Aorta (tissue), 5 donors: ENCODE measurements around the gene GALNT10. TPM values are rescaled to one million over a fixed set of nuclear protein-coding genes. Genes with fewer than 3 reads are reported as not detected.

Experiments
- ATAC-seq: fragments of 200-7000 bp; cut with Tn5 transposase; one replicate; pipeline ENCODE4 v1.9.1; 2022; ENCODE audit warnings: moderate library complexity; ENCODE audit not compliant: low FRiP score
- DNase-seq, 2 donors: peaks; one replicate each; pipeline ENCODE4 v3.0.0-alpha.2; 2020
- H3K27ac ChIP-seq, 2 donors: one replicate each; pipeline ENCODE4 v1.5.1; 2013; ENCODE audit warnings: low read length in 2 of 2, mild to moderate bottlenecking in 2 of 2, moderate library complexity in 2 of 2, control low read depth in 1 of 2, inconsistent platforms in 1 of 2, low read depth in 1 of 2
- H3K27me3 ChIP-seq, 2 donors: one replicate each; pipeline ENCODE4 v1.6.1; 2013; ENCODE audit warnings: control low read depth in 1 of 2, low read length in 1 of 2, mild to moderate bottlenecking in 1 of 2, moderate library complexity in 1 of 2; ENCODE audit not compliant: insufficient read depth in 2 of 2, control insufficient read depth in 1 of 2
- H3K36me3 ChIP-seq, 2 donors: one replicate each; pipeline ENCODE4 v1.6.1; 2013; ENCODE audit warnings: control low read depth in 1 of 2, low read length in 1 of 2, mild to moderate bottlenecking in 1 of 2; ENCODE audit not compliant: insufficient read depth in 2 of 2, control insufficient read depth in 1 of 2
- H3K4me1 ChIP-seq, 2 donors: one replicate each; pipeline ENCODE4 v1.6.1; 2013; ENCODE audit warnings: low read length in 2 of 2, control low read depth in 1 of 2, mild to moderate bottlenecking in 1 of 2, moderate library complexity in 1 of 2; ENCODE audit not compliant: insufficient read depth in 2 of 2, control insufficient read depth in 1 of 2
- H3K4me3 ChIP-seq, 2 donors: one replicate each; pipeline ENCODE4 v1.5.1; 2013; ENCODE audit warnings: low read length in 2 of 2, control low read depth in 1 of 2, mild to moderate bottlenecking in 1 of 2
- H3K9me3 ChIP-seq: one replicate; pipeline ENCODE4 v1.6.1; 2013; ENCODE audit warnings: mild to moderate bottlenecking, low read length; ENCODE audit not compliant: control insufficient read depth
- WGBS, 2 donors: extraction: QIAGEN DNeasy Blood & Tissue Kit; methylation state at CpG; one replicate each; pipeline ENCODE4 v1.1.7; 2013; 5-methylcytosine and 5-hydroxymethylcytosine counted together
- intact Hi-C, 2 donors: fragments of 100-400 bp; cut with DNase I; formaldehyde crosslinking; loops; one replicate each; pipeline versions ENCODE4 v1.14.2 to v1.15.0; 2022
- microRNA-seq, 2 donors: library from miRNA; unstranded; fragments of <30 nt; microRNA quantifications; one replicate each; pipeline ENCODE4 v1.2.0, GENCODE V29; 2020
- polyA plus RNA-seq, 2 donors: library from polyadenylated mRNA; stranded (reverse); fragments of 200-250 nt; gene quantifications; one replicate each; pipeline ENCODE4 v1.2.3, GENCODE V29; 2013
- total RNA-seq, 2 donors: library from RNA; stranded (reverse); fragmentation: NEBNext Ultra II Directional; extraction: Animal tissue kit (Norgen Biotek cat#: 25700); gene quantifications; one replicate each; pipeline ENCODE4 v1.2.1, GENCODE V29; 2021
- donor health status: healthy with polysubstance abuse.
- donor health status: Bipolar disorder and iron deficiency.
- donor health status: DM: no; HTN: no; CAD: no.
- donor health status: DM: no; HTN: no; CAD: no.
- donor health status: DM: yes; HTN: yes; CAD: no.

The GALNT10 gene
- total and polyA plus RNA-seq, 4 donors, result 9.1 to 44.2 (median 26.7) TPM

DNA sequence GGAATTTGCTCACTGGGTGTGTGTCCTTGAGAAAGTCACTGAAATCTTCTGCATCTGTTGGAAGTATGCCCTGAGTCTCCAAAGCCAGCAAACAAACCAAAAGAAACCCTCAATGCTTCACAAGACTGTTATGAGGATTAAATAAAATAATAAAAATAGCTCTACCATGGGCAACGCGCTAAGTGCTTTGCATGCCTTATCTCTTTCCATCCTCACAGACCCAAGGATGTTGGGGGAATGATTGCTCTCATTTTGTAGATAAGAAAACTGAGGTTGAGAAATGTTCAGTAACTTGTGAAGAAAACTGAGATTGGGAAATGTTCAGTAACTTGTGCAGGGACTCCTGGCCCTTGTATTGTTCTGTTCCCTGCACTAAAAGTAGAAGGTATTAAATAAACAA is 279.6 kb downstream of the GALNT10 start:
- intact Hi-C loops, result no loop called here
- DNase-seq, result no peak
- Histone ChIP-seq H3K4me1 (no peaks in the 10 kb centered on the region), H3K4me3 (no peak overlapping the region), H3K27ac (no peak overlapping the region), H3K36me3 (no peaks in the 10 kb centered on the region), H3K9me3 (no peaks in the 10 kb centered on the region), H3K27me3 (no peaks in the 10 kb centered on the region)
- 60 to 67% methylated on average over 2 of the region's 2 CpGs for WGBS, 2 donors
- no peak for ATAC-seq

Small RNA genes lying within 50 kb of the gene (microRNA-seq; reads per million reads assigned to microRNA genes)
- gene MIR1294, result 6.0 reads per million in 2 donors

Other genes starting within 250 kb of the GALNT10 start
- 10 to 100 TPM; 35.0 to 47.7 TPM for gene FAM114A2, start 151.8 kb upstream of the GALNT10 start, total RNA-seq
- 10 to 100 TPM; 11.3 to 22.9 TPM for gene FAM114A2, start 151.8 kb upstream of the GALNT10 start, polyA plus RNA-seq
- gene MFAP3, start 151.8 kb upstream of the GALNT10 start, total RNA-seq, result 10 to 100 TPM; 31.9 to 38.0 TPM
- gene MFAP3, start 151.8 kb upstream of the GALNT10 start, polyA plus RNA-seq, result 10 to 100 TPM in 1 of 2 donors, 1 to 10 TPM in 1; 6.8 to 11.2 TPM